HepG2 (cell line): Measurements from ENCODE around the gene ARPC3. TPM values are rescaled to one million over a fixed set of nuclear protein-coding genes. Genes with fewer than 3 reads are reported as not detected.

Experiments
- ATAC-seq: fragments of 200-7000 bp; cut with Tn5 transposase; 3 replicates; pipeline ENCODE4 v1.9.1; 2020; ENCODE audit warnings: mild to moderate bottlenecking, moderate library complexity
- BruUV-seq: library from RNA; stranded (reverse); fragments of 400-500 nt; replicated peaks from 2 replicates; lab custom pipeline; 2021; lab: Mats Ljungman, UMichigan
- CTCF ChIA-PET: fragments of 300-600 bp; formaldehyde crosslinking; extraction: SDS; loops from one replicate; lab custom pipeline; 2021; ENCODE audit warnings: low total read pairs, inconsistent platforms, low intra/inter-chr PET ratio; lab: Yijun Ruan, JAX
- POLR2A ChIA-PET: fragments of 350-600 bp; sonication (Branson Sonifier 250); formaldehyde crosslinking; loops from one replicate; lab custom pipeline; 2020; ENCODE audit warnings: antibody characterized with exemption, inconsistent platforms; lab: Yijun Ruan, JAX
- DNase-seq: peaks from one replicate; pipeline ENCODE4 v3.0.0-alpha.2; 2015; ENCODE audit warnings: low spot score
- FAIRE-seq: peaks from 3 replicates; lab custom pipeline; 2011; peaks lifted over from hg19 to GRCh38; lab: Jason Lieb, UNC
- H2AFZ ChIP-seq: one replicate; pipeline ENCODE4 v1.6.1; 2011; ENCODE audit warnings: low read length, inconsistent platforms
- H3K27ac ChIP-seq: fragments of 300-600 bp; 3 replicates; pipeline ENCODE4 v1.8.0; 2011; ENCODE audit warnings: mixed run types, mild to moderate bottlenecking, mixed read lengths, low read length, inconsistent platforms; ENCODE audit not compliant: insufficient read depth; ENCODE audit errors: extremely low read length
- H3K27me3 ChIP-seq, 2 experiments: fragments of 200-600 bp in 1 of 2; 2 replicates in 1 of 2; 3 replicates in 1 of 2; pipeline versions ENCODE4 v1.6.0 to v1.8.0; 2011; ENCODE audit warnings: low read length in 2 of 2, mild to moderate bottlenecking in 2 of 2, moderate library complexity in 2 of 2, inconsistent platforms in 1 of 2; ENCODE audit not compliant: insufficient read depth in 2 of 2, control insufficient read depth in 1 of 2
- H3K36me3 ChIP-seq, 2 experiments: fragments of 200-600 bp in 1 of 2; replicated peaks in 1 of 2; 2 replicates in 1 of 2; 3 replicates in 1 of 2; pipeline versions ENCODE4 v1.5.1 to v1.8.0; 2011; ENCODE audit warnings: low read length in 2 of 2, inconsistent platforms in 1 of 2; ENCODE audit not compliant: insufficient read depth in 2 of 2, control insufficient read depth in 1 of 2
- H3K4me1 ChIP-seq: 2 replicates; pipeline ENCODE4 v1.5.1; 2012; ENCODE audit warnings: low read length, inconsistent platforms; ENCODE audit not compliant: insufficient read depth
- H3K4me2 ChIP-seq: 2 replicates; pipeline ENCODE4 v1.6.0; 2011; ENCODE audit warnings: low read depth, low read length, inconsistent platforms
- H3K4me3 ChIP-seq, 3 experiments: fragments of 200-600 bp in 1 of 3; sonication (generic), shearing (Covaris generic) in 1 of 3; replicated peaks in 1 of 3; 2 replicates each; pipeline ENCODE4 v1.5.1; 2011 to 2016; ENCODE audit warnings: low read length in 3 of 3, inconsistent platforms in 2 of 3, low read depth in 2 of 3, mild to moderate bottlenecking in 2 of 3, control low read depth in 1 of 3, mixed read lengths in 1 of 3; ENCODE audit not compliant: insufficient read depth in 1 of 3
- H3K79me2 ChIP-seq: one replicate; pipeline ENCODE4 v1.6.1; 2011; ENCODE audit warnings: low read length, inconsistent platforms; ENCODE audit not compliant: insufficient read depth
- H3K9ac ChIP-seq: 2 replicates; pipeline ENCODE4 v1.6.0; 2011; ENCODE audit warnings: mild to moderate bottlenecking, low read depth, low read length, inconsistent platforms; ENCODE audit not compliant: insufficient read depth
- H3K9me3 ChIP-seq: 2 replicates; pipeline ENCODE4 v1.5.1; 2012; ENCODE audit warnings: mild to moderate bottlenecking, low read length
- H4K20me1 ChIP-seq: 2 replicates; pipeline ENCODE4 v1.6.0; 2011; ENCODE audit warnings: inconsistent platforms, mild to moderate bottlenecking, low read length, moderate library complexity; ENCODE audit not compliant: insufficient read depth
- ARID4A ChIP-seq: sonication (generic); formaldehyde crosslinking; IDR thresholded peaks from 2 replicates; pipeline ENCODE4 v1.5.0; 2020; ENCODE audit warnings: mild to moderate bottlenecking, missing genetic modification reagents, borderline replicate concordance
- BRD4 ChIP-seq: sonication (generic); formaldehyde crosslinking; IDR thresholded peaks from 2 replicates; pipeline ENCODE4 v1.4.0; 2020; ENCODE audit warnings: missing genetic modification reagents
- CREB1 ChIP-seq, 2 experiments: fragments of 450-650 bp in 1 of 2; IDR thresholded peaks; 2 replicates each; pipeline ENCODE4 v1.6.1; 2016 to 2017; ENCODE audit warnings: control low read depth in 1 of 2, mild to moderate bottlenecking in 1 of 2, missing compliant biosample characterization in 1 of 2, missing genetic modification characterization in 1 of 2
- FOXP4 ChIP-seq: sonication (generic); formaldehyde crosslinking; IDR thresholded peaks from 2 replicates; pipeline ENCODE4 v1.4.0; 2020; ENCODE audit warnings: missing genetic modification reagents
- GATAD2A ChIP-seq: IDR thresholded peaks from 2 replicates; pipeline ENCODE4 v1.6.1; 2016
- HDAC1 ChIP-seq: sonication (generic); formaldehyde crosslinking; IDR thresholded peaks from 2 replicates; pipeline ENCODE4 v1.5.1; 2020; ENCODE audit warnings: mild to moderate bottlenecking, missing genetic modification reagents
- ONECUT2 ChIP-seq: sonication (generic); formaldehyde crosslinking; IDR thresholded peaks from 2 replicates; pipeline ENCODE4 v1.4.0; 2020; ENCODE audit warnings: missing genetic modification reagents
- PAXIP1 ChIP-seq: sonication (generic); formaldehyde crosslinking; conservative IDR thresholded peaks from 2 replicates; pipeline ENCODE4 v1.4.0; 2020; ENCODE audit warnings: mild to moderate bottlenecking, missing genetic modification reagents, moderate library complexity
- SCMH1 ChIP-seq: sonication (generic); formaldehyde crosslinking; IDR thresholded peaks from 2 replicates; pipeline ENCODE4 v1.9.0; 2021; ENCODE audit warnings: missing genetic modification reagents, mild to moderate bottlenecking, borderline replicate concordance
- SRSF1 ChIP-seq: fragments of 200-400 bp; formaldehyde crosslinking; optimal IDR thresholded peaks from 2 replicates; pipeline ENCODE3; 2017; ENCODE audit warnings: mild to moderate bottlenecking, low read depth, low read length, moderate library complexity
- ZNF234 ChIP-seq: sonication (generic); formaldehyde crosslinking; conservative IDR thresholded peaks from 2 replicates; pipeline ENCODE4 v1.5.1; 2020; ENCODE audit warnings: mild to moderate bottlenecking, missing genetic modification reagents
- ZNF256 ChIP-seq: sonication (generic); formaldehyde crosslinking; conservative IDR thresholded peaks from 2 replicates; pipeline ENCODE4 v1.4.0; 2020; ENCODE audit warnings: missing genetic modification reagents
- WGBS: methylation state at CpG from one replicate; pipeline ENCODE4 v1.1.6; 2017; ENCODE audit warnings: low lambda C conversion rate; 5-methylcytosine and 5-hydroxymethylcytosine counted together
- in situ Hi-C: cut with HindIII; loops from 2 replicates; pipeline ENCODE4 v1.10.0; 2017; ENCODE audit warnings: low pct_unique_long_range_greater_than_20kb; ENCODE audit not compliant: extremely low pct_ligation_motif_present
- intact Hi-C: fragments of 100-400 bp; cut with micrococcal nuclease; formaldehyde crosslinking; loops from one replicate; pipeline ENCODE4 v1.10.0; 2022; ENCODE audit not compliant: unreplicated experiment
- polyA plus RNA-seq, 8 experiments: library from polyadenylated mRNA; depleted of rRNA in 3 of 8; stranded (reverse) in 7 of 8; unstranded in 1 of 8; fragments of >200 nt; fragmentation: Illumina TruSeq in 4 of 8; extraction: Trizol in 4 of 8; gene quantifications; 2 replicates each; pipeline versions ENCODE4 v1.2.1 to v1.2.3, GENCODE V29; 2011 to 2016; ENCODE audit warnings: low read depth in 4 of 8, missing spikeins in 1 of 8, mixed read lengths in 1 of 8; ENCODE audit not compliant: insufficient read depth in 1 of 8
- total RNA-seq, 5 experiments: library from RNA; depleted of rRNA; stranded (reverse); fragments of >200 nt; fragmentation: Illumina TruSeq; extraction: Trizol; gene quantifications; 2 replicates each; pipeline ENCODE4 v1.2.3, GENCODE V29; 2016; ENCODE audit warnings: low read depth in 1 of 5

ARPC3 gene
- total and polyA plus RNA-seq, 2 of the 13 experiments (the other 11 are each of a cell fraction or from before 2014, with no cell fraction given) = 32.7 to 234 TPM

GRCh38 chr12:110453569-110454296 is 3.6 kb upstream of the ARPC3 start:
- Histone ChIP-seq H3K9ac (no peak overlapping the region), H4K20me1 (no peaks in the 10 kb centered on the region), H3K36me3 (peaks cover 5 to 29% of the 10 kb centered on the region in 2 experiments), H3K4me2 (peak overlapping the region; percentile 16), H3K27me3 (no peaks in the 10 kb centered on the region), H3K9me3 (no peaks in the 10 kb centered on the region), H3K4me1 (peaks cover 22% of the 10 kb centered on the region), H2AFZ (no peak overlapping the region), H3K79me2 (peaks cover 10% of the 10 kb centered on the region), H3K27ac (peak overlapping the region; percentile 47), H3K4me3 (no peak overlapping the region)
- intact Hi-C loops = loop anchor here (5.0 kb wide), 2 partner anchors 49 to 94 kb away; partner anchors contain the start of genes RAD9B and VPS29
- no TSS peak for BruUV-seq
- CTCF ChIA-PET = no interaction called here
- in situ Hi-C loops = loop anchor here (5.0 kb wide), 1 partner anchor 149 kb away; no protein-coding TSS in a partner anchor
- 27% methylated on average over 4 of the region's 4 CpGs for WGBS
- ATAC-seq (peak; percentile 27; the same call in 2 of the 3 replicates), DNase-seq (peak; percentile 3), FAIRE-seq (no peak)
- POLR2A ChIA-PET = interaction anchor here (1.3 kb wide), 1 partner anchor 15 kb away, joined by 7 read pairs; the partner anchor contains the start of genes FAM216A and GPN3
- TF ChIP-seq ZNF256 (CRISPR knock-in tag) (no peak), PAXIP1 (peak; percentile 87), ONECUT2 (CRISPR knock-in tag) (peak; percentile 40), FOXP4 (CRISPR knock-in tag) (peak; percentile 29; the same call in 1 of the 2 replicates), SRSF1 (no peak), SCMH1 (CRISPR knock-in tag) (no peak), HDAC1 (CRISPR knock-in tag) (peak; percentile 38; the same call in 1 of the 2 replicates), GATAD2A (0 out of 2 replicates have a peak, but pooled peaks have one; percentile 21), CREB1 (IDR thresholded peaks at IDR 0.05) (no peak), CREB1 (CRISPR knock-in tag; IDR thresholded peaks at IDR 0.05) (peak; percentile 56), ZNF234 (CRISPR knock-in tag) (no peak), BRD4 (CRISPR knock-in tag) (no peak), ARID4A (peak; percentile 22; the same call in 1 of the 2 replicates)
